IMR-90 (cell line): Measurements from ENCODE around the gene ATP8B4.

Source experiments
- BHLHE40 ChIP-seq: fragments of 150-350 bp; IDR thresholded peaks from 2 replicates; pipeline ENCODE4 v1.6.1; 2016; ENCODE audit warnings: mild to moderate bottlenecking, low read depth, low read length
- CEBPB ChIP-seq: IDR thresholded peaks from 2 replicates; pipeline ENCODE4 v1.6.1; 2012; ENCODE audit warnings: low read depth, low read length, improper control_type of control experiment
- CHD1 ChIP-seq: IDR thresholded peaks from 2 replicates; pipeline ENCODE4 v1.6.1; 2012; ENCODE audit warnings: low read depth, low read length, improper control_type of control experiment
- CTCF ChIP-seq: conservative IDR thresholded peaks from 2 replicates; pipeline ENCODE4 v1.5.1; 2012; ENCODE audit warnings: mild to moderate bottlenecking, low read depth, low read length, improper control_type of control experiment
- MAFK ChIP-seq: IDR thresholded peaks from 2 replicates; pipeline ENCODE4 v1.6.1; 2012; ENCODE audit warnings: low read depth, low read length, improper control_type of control experiment
- POLR2A ChIP-seq: IDR thresholded peaks from 2 replicates; pipeline ENCODE4 v1.6.1; 2012; ENCODE audit warnings: mild to moderate bottlenecking, low read depth, low read length
- RAD21 ChIP-seq: IDR thresholded peaks from 2 replicates; pipeline ENCODE4 v1.6.1; 2012; ENCODE audit warnings: low read length, improper control_type of control experiment
- RFX5 ChIP-seq: IDR thresholded peaks from 2 replicates; pipeline ENCODE4 v1.8.0; 2012; ENCODE audit warnings: low read depth, mild to moderate bottlenecking, low read length, moderate library complexity
- USF2 ChIP-seq: fragments of 150-350 bp; IDR thresholded peaks from 2 replicates; pipeline ENCODE4 v1.6.1; 2017; ENCODE audit warnings: mild to moderate bottlenecking, antibody characterized with exemption, low read length, low read depth

GRCh38 chr15:49823987-49824774, 294.9 kb downstream of the ATP8B4 start:
- no peak for TF ChIP-seq CEBPB
- TF ChIP-seq MAFK = no peak
- TF ChIP-seq CTCF = no peak
- no peak for TF ChIP-seq USF2
- no peak for TF ChIP-seq POLR2A
- TF ChIP-seq RAD21 = no peak
- no peak for TF ChIP-seq BHLHE40
- TF ChIP-seq RFX5 = no peak
- TF ChIP-seq CHD1 = no peak
